Stimulated activated CD8-positive, alpha-beta memory T cell treated with anti-CD3 and anti-CD28 coated beads, Interleukin-7, amount 100 ng/mL, for 4 hours (primary cell): ENCODE measurements around the gene KAT2B.

Source experiments
- DNase-seq, 2 donors: peaks; one replicate each; pipeline ENCODE4 v3.0.0-alpha.2; 2020; ENCODE audit warnings: low read depth in 2 of 2

Gene KAT2B

GRCh38 chr3:20143519-20143918 lies 103.3 kb downstream of the KAT2B start:
- no peak for DNase-seq

GRCh38 chr3:20145874-20146273 lies 105.6 kb downstream of the KAT2B start:
- no peak for DNase-seq

- no peak for DNase-seq
These were observed 106.1 kb downstream of the KAT2B start for GRCh38 chr3:20146301-20146700.

GRCh38 chr3:20147361-20147760 lies 107.1 kb downstream of the KAT2B start:
- DNase-seq: no peak

GRCh38 chr3:20148466-20148865 lies 108.2 kb downstream of the KAT2B start:
- DNase-seq: no peak

GRCh38 chr3:20154078-20154477 lies 113.8 kb downstream of the KAT2B start:
- DNase-seq: no peak

GRCh38 chr3:20154928-20155327 lies 114.7 kb downstream of the KAT2B start:
- no peak for DNase-seq

GRCh38 chr3:20160230-20160629 lies 120.0 kb downstream of the KAT2B start:
- DNase-seq: no peak

- no peak for DNase-seq
These were observed 121.5 kb downstream of the KAT2B start for GRCh38 chr3:20161714-20162113.

GRCh38 chr3:20173844-20174410 lies 133.7 kb downstream of the KAT2B start:
- DNase-seq: no peak

- no peak for DNase-seq
These were observed 141.0 kb downstream of the KAT2B start for GRCh38 chr3:20181276-20181675.

GRCh38 chr3:20182206-20182605 lies 142.0 kb downstream of the KAT2B start:
- no peak for DNase-seq

GRCh38 chr3:20185331-20185678 lies 145.1 kb downstream of the KAT2B start:
- no peak for DNase-seq

- peak; percentile 100 for DNase-seq
These were observed 145.7 kb downstream of the KAT2B start, which contains the start of gene SGO1 for GRCh38 chr3:20185679-20186599. SGO1 (minus strand) TSS chr3:20186206; CDS start chr3:20184027, 2,179 bp downstream.

- DNase-seq: no peak
These were observed 146.4 kb downstream of the KAT2B start for GRCh38 chr3:20186600-20187004.

GRCh38 chr3:20190991-20191390 lies 150.7 kb downstream of the KAT2B start:
- DNase-seq: no peak

GRCh38 chr3:20194793-20195460 lies 154.7 kb downstream of the KAT2B start:
- no peak for DNase-seq

- DNase-seq: no peak
These were observed 157.5 kb downstream of the KAT2B start for GRCh38 chr3:20197775-20198174.

GRCh38 chr3:20201143-20201542 lies 160.9 kb downstream of the KAT2B start:
- DNase-seq: no peak
